Stimulated activated CD4-positive, alpha-beta T cell treated with anti-CD3 and anti-CD28 coated beads, Interleukin-15, amount 100 ng/mL, for 1 hour (primary cell): Measurements from ENCODE around the gene EDIL3.
"Not testable (repeated sequence)": the region's sequence is repeated elsewhere in the genome, so short reads cannot be mapped to it uniquely, and the experiment has no call there.

Experiments used
- DNase-seq, 2 donors: peaks; one replicate each; pipeline ENCODE4 v3.0.0-alpha.2; 2020; ENCODE audit warnings: low read depth in 1 of 2, low spot score in 1 of 2

Gene EDIL3

DNA sequence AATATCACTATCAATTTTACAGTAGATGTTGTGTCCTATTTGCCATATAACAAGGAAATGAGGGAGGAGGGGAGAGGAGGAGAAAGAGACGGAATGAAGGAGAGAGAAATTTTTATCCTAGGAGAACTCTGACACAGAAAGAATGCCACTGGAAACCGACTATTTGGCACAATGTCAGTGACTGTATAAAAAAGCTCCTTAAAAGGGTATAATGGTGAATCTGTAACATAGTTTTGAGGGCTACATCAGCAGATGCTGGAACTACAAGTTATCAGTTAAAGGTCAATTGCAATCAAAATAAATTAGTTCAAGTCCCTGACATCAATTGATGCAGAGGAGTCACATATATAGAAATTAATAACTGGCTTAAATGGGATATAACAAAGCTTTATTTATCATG lies 5.7 kb downstream of the EDIL3 start:
- no peak for DNase-seq

DNA sequence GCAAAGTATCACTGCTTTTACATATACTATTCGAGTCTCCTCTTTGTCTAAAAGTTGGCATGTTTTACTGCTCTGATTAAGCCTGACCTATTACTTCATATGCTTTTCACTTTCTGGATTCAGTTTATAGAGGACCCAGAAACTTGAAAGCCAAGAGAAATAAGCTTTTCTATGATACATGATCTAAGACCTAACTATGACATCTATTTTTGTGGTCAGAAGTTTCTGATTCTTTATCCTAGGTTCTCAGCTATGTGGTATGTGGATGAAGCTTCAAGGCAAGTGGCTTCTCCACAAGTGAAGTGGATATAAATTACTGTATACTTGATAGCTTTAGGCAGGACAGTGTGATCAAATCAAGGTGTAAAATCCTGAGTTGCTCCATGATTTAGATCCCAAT lies 6.3 kb downstream of the EDIL3 start:
- DNase-seq: no peak

DNA sequence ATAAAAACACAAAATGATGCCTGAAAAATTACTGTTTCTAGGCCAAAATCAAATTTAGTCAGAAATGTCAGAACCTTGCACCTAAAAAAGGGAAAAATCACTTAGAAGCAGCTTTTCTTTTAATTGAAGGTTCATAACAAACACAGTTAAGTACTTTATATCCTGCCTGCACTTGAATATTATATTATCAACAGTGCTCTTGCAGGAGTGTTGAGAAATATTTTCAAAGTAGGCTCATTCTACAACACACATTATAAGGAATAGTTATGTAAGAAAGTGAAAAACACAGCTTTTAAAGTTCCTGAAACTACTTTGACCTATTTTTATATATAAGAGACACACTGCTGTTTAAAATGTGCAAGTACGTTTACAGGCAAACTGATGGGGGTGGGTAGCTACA lies 8.3 kb downstream of the EDIL3 start:
- no peak for DNase-seq

DNA sequence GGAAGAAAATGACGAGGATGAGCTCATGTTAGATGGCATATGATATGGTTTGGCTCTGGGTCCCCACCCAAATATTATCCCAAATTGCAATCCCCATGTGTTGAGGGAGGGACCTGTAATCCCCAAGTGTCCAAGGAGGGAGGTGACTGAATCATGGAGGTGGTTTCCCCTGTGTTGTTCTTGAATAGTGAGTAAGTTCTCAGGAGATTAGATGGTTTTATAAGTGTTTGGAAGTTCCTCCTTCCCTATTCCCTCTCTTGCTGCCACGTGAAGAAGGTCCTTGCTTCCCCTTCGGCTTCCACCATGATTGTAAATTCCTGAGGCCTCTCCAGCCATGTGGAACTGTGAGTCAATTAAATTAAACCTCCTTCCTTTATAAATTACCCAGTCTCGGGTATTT lies 10.1 kb downstream of the EDIL3 start:
- DNase-seq: no peak

GRCh38 chr5:84373506-84373905 lies 11.2 kb downstream of the EDIL3 start:
- no peak for DNase-seq

GRCh38 chr5:84372066-84372695 lies 12.5 kb downstream of the EDIL3 start:
- no peak for DNase-seq

- DNase-seq: no peak
Measured at GRCh38 chr5:84370176-84370575, 14.5 kb downstream of the EDIL3 start.

- no peak for DNase-seq
Measured at GRCh38 chr5:84364043-84364442, 20.6 kb downstream of the EDIL3 start.

DNA sequence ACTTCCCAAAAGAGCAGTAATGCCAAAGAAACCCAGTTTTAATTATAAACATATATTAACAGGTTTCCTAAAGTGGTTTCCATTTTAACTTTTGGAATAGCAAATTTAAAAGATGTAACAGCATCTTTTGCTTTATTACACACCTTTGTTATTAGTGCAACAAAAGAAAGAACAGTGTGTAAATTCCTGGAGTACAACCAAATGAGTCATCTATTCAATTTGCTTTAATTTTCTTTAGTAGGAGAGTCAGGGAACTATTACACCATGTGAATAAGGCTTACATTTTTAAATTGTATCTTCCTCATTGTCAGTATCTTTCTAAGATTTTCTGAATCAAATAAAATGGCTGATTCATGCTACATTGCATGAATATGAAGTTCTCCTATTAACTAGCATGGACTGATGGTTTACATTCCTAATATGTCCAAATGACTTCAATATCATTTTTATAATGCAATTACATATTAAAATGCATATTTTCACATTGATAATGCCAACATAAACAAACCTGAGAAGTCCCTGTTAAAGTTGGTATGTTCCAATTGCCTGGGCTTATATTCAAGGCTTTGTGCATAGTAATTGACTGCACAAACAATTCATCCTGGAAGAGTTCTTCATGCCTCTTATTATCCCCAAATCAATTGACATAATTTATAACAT lies 22.5 kb downstream of the EDIL3 start:
- DNase-seq: no peak

DNA sequence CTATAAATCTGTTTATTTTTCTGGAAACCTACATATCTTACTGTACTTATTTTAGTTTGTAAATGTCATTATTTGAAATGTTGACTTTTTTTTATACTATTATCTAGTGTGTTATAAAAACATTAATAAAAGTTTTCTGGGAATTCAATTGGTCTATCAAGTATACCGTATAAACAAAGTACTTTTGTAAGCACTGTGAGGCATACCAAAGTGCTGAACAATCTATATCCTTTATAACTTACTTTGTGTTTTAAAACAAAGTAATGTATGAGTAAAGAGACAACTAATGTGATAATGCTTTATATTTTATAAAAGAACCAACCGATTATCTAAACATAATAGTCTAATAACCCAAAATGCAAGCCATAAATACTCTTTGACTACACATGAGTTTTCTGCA lies 23.1 kb downstream of the EDIL3 start:
- no peak for DNase-seq

- no peak for DNase-seq
Measured at GRCh38 chr5:84360056-84360455, 24.6 kb downstream of the EDIL3 start.

DNA sequence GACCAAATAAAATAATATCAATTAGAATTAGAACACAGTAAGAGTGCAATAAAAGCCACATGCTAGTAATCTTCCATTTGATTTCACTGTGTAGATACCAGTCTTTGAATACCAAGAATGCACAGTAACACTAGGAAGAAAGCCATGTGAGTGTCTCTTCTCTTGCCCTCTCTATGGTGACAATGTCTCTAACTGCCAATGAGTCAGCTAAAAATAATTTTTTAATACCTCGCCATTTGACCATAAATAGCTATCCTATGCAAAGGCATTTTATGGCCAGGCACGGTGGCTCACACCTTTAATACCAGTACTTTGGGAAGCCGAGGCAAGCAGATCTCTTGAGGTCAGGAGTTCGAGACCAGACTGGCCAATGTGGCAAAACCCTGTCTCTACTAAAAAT lies 30.6 kb downstream of the EDIL3 start:
- DNase-seq: no peak

DNA sequence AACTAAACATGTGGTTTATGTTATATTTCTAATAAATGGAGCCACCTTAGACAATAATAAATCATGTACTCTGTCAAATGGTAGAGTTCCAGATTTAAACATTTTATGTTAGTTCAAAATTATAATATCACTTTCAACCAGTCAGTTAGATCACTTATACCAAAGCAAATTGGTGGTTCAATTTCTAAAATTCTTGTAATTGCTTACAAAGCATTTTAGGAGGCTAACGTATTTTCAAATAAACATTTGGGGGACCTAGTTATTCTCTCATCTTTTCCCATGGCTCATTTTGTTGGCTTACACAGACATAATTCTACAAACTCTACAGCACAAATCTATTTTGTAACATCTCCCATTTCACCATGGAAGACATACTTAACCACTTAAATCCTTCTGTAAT lies 39.9 kb downstream of the EDIL3 start:
- no peak for DNase-seq

DNA sequence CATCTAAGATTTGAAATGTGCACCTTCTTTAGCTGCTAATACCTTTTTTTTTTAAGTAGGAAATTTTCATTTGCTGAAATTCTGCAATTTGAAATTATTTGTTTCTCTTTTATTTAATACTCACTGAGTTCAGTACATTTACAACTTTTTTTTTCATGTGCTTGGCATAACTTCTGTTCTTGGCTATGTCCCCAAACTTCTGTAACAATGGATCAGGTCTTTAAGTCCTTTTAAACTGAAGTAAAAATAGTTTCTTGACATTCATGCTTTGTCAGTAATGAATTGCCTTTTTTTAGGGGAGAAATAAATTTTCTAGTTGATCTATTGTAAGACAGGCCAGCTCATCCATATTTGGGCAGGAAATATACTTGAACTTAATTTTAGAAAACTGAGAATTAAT lies 41.5 kb downstream of the EDIL3 start:
- DNase-seq: no peak

DNA sequence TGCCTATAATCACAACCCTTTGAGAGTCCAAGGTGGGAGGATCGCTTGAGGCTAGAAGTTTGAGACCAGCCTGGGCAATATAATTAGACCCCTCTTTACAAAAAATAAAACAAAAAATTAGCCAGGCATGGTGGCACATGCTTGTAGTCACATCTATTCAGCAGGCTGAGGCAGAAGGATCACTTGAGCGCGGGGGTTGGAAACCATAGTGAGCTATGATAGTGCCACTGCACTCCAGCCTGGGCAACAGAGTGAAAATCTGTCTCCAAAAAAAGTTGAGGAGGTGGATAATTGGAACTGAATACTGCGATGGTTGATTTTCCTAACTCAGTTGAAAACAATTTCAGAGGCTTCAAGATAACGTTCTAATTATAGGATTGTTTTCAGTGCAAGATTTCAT lies 52.6 kb downstream of the EDIL3 start:
- no peak for DNase-seq

DNA sequence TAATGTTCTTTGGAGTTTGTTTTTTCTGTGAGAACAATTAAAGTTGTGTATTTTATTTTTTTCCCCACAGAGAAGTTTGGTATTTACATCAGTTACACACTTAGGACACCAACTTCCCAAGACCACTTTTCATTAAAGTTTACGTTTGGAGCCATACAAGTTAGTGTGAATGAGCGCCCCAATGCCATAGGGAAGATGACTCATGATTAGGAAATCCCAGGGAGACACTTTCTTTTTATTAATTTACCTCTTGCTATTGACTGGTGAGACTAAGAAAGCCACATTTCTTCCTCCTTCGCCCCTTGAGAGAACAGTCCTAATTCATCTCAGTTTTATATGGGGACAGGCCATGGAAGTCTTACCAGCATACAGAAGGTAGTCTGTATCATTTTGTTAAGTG lies 57.1 kb downstream of the EDIL3 start:
- no peak for DNase-seq

DNA sequence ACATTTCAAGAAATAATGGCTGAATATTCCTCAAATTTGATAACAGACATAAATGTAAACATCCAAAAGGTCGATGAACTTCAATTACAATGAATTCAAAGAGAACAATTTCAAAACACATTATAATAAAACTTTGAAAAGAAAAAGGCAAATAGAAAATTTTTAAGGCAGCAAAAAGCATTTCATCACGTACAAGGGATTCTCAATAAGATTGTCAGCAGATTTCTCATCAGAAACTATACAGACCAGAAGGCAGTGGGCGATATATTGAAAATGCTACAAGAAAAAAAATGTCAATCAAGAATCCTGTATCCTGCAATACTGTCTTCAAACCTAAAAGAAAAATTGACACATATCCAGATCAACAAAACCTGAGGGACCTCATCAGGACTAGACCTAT lies 62.0 kb downstream of the EDIL3 start:
- no peak for DNase-seq

GRCh38 chr5:84317826-84318225 lies 66.9 kb downstream of the EDIL3 start:
- DNase-seq: not testable (repeated sequence)

GRCh38 chr5:84312280-84312679 lies 72.4 kb downstream of the EDIL3 start:
- DNase-seq: not testable (repeated sequence)

GRCh38 chr5:84309850-84310249 lies 74.8 kb downstream of the EDIL3 start:
- not testable (repeated sequence) for DNase-seq

DNA sequence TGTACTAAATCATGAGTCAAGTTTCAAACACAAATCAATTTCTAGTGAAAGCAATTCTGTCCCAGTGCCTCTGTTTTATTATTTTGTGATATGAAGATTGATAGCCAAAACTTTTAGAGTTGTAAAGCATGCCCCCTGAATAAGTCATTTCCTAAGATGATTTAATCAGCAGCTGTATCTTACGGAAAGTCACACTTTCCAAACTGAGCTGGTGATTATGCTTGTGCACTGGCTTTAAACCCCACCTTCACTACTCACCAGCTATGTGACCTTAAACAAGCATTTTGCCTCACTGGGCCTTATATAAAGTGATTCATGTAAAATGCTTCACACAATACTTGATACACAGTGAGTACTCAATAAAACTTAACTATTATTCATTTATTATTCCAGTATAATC lies 78.1 kb downstream of the EDIL3 start:
- DNase-seq: no peak

DNA sequence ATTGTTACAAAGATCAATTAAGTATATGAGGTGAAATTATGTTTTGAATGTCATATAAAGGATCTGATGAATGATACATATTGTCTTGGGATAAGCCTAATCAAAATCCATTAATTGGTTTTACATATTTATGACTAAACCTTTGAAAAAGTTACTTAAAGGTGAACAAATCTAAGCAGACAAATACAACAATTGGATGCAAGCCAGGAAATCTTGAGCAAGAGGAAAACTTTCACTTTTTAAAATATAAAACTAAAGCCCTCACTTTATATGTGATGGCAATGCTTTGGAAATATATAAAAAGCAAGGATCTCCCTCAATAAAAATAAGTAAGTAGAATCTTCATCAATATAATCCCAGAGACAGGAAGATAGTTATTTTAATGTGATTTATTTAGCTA lies 80.1 kb downstream of the EDIL3 start:
- DNase-seq: no peak

GRCh38 chr5:84303315-84303714 lies 81.4 kb downstream of the EDIL3 start:
- DNase-seq: no peak
